K562 (cell line): ENCODE results near the gene SNPH. TPM values are rescaled to one million over a fixed set of nuclear protein-coding genes. Genes with fewer than 3 reads are reported as not detected.

ENCODE experiments used
- FOXJ3 ChIP-seq: sonication (generic); formaldehyde crosslinking; IDR thresholded peaks from 2 replicates; pipeline ENCODE4 v1.4.0; 2020; ENCODE audit warnings: mild to moderate bottlenecking, missing genetic modification reagents
- HCFC1 ChIP-seq: IDR thresholded peaks from 2 replicates; pipeline ENCODE4 v1.6.1; 2012; ENCODE audit warnings: low read depth, low read length, improper control_type of control experiment
- KLF1 ChIP-seq: fragments of 450-650 bp; IDR thresholded peaks from 2 replicates; pipeline ENCODE4 v1.6.1; 2016; ENCODE audit warnings: missing genetic modification characterization, missing compliant biosample characterization
- NCOA1 ChIP-seq: fragments of 450-650 bp; IDR thresholded peaks from 2 replicates; pipeline ENCODE4 v1.6.1; 2016; ENCODE audit warnings: low read depth
- RBM25 ChIP-seq: fragments of 200-400 bp; formaldehyde crosslinking; IDR thresholded peaks from 2 replicates; pipeline ENCODE4 v1.6.1; 2018; ENCODE audit warnings: low read length, low read depth, moderate library complexity; ENCODE audit not compliant: severe bottlenecking
- ZC3H8 ChIP-seq: fragments of 450-650 bp; IDR thresholded peaks from 2 replicates; pipeline ENCODE4 v1.6.1; 2017
- ZNF280A ChIP-seq: fragments of 450-650 bp; IDR thresholded peaks from 2 replicates; pipeline ENCODE4 v1.6.1; 2018; ENCODE audit warnings: mild to moderate bottlenecking, low read depth; ENCODE audit not compliant: partially characterized antibody
- ZNF318 ChIP-seq, 2 experiments: fragments of 450-650 bp; IDR thresholded peaks; 2 replicates each; pipeline ENCODE4 v1.6.1; 2016; ENCODE audit warnings: mild to moderate bottlenecking in 2 of 2, borderline replicate concordance in 1 of 2, low read depth in 1 of 2, moderate library complexity in 1 of 2
- ZNF407 ChIP-seq: fragments of 450-650 bp; IDR thresholded peaks from 2 replicates; pipeline ENCODE4 v1.6.1; 2016; ENCODE audit warnings: low read depth
- ZNF408 ChIP-seq: fragments of 250-450 bp; sonication (Bioruptor Pico); IDR thresholded peaks from 2 replicates; pipeline ENCODE4 v1.4.0; 2020; ENCODE audit warnings: low read depth, mild to moderate bottlenecking, moderate library complexity
- polyA plus RNA-seq, 8 experiments: library from polyadenylated mRNA; depleted of rRNA in 4 of 8; stranded (reverse) in 5 of 8; unstranded in 3 of 8; fragments of >200 nt; fragmentation: Nextera tagmentation in 2 of 8; fragmentation: Illumina TruSeq in 1 of 8; extraction: Ambion mirVana in 2 of 8; extraction: Trizol in 1 of 8; gene quantifications; 2 replicates each; pipeline versions ENCODE4 v1.2.1 to v1.2.3, GENCODE V29; 2011 to 2014; ENCODE audit warnings: inconsistent platforms in 1 of 8, missing spikeins in 1 of 8
- total RNA-seq, 7 experiments: library from RNA; depleted of rRNA in 6 of 7; stranded (reverse); fragments of >200 nt in 6 of 7; fragmentation: Illumina TruSeq in 2 of 7; extraction: Trizol in 2 of 7; gene quantifications; 2 replicates each; pipeline versions ENCODE4 v1.2.1 to v1.2.3, GENCODE V29; 2011 to 2021; ENCODE audit warnings: low replicate concordance in 1 of 7

The SNPH gene
- total and polyA plus RNA-seq, 9 of the 15 experiments (the other 6 are each of a cell fraction or from before 2014, with no cell fraction given), result 0.03 to 4.2 (median 1.4) TPM

GRCh38 chr20:1255675-1256074 is 10.4 kb upstream of the SNPH start (continued):
- TF ChIP-seq HCFC1 (no peak), ZNF318 (IDR thresholded peaks at IDR 0.05; ENCODE audit: borderline replicate concordance in 1 of 2, low read depth in 1 of 2) (no peak), KLF1 (no peak), ZNF408 (no peak), ZNF407 (no peak), ZC3H8 (no peak), FOXJ3 (CRISPR knock-in tag) (0 out of 2 replicates have a peak, but pooled peaks have one; percentile 41), RBM25 (peak; percentile 31), ZNF280A (no peak), NCOA1 (peak; percentile 54; the same call in 1 of the 2 replicates)
